OCI-LY1 (cell line): ENCODE data around the gene C12orf56.

Source experiments
- CTCF ChIP-seq: fragments of 200-600 bp; sonication (generic), shearing (Covaris generic); IDR thresholded peaks from 2 replicates; pipeline ENCODE4 v1.5.1; 2017; ENCODE audit warnings: mild to moderate bottlenecking, antibody characterized with exemption, low read length, moderate library complexity, mixed read lengths
- EZH2 ChIP-seq: fragments of 200-600 bp; sonication (generic), shearing (Covaris generic); IDR thresholded peaks from 2 replicates; pipeline ENCODE4 v1.8.0; 2017; ENCODE audit warnings: borderline replicate concordance, mixed run types, mild to moderate bottlenecking, antibody characterized with exemption, low read length, moderate library complexity, mixed read lengths

- TF ChIP-seq CTCF (no peak), EZH2 (no peak)
Observed at GRCh38 chr12:64427988-64428387, 37.4 kb upstream of the C12orf56 start.
